Stimulated activated CD8-positive, alpha-beta memory T cell treated with anti-CD3 and anti-CD28 coated beads, Interleukin-7, amount 100 ng/mL, for 24 hours (primary cell): ENCODE data around the gene NCOA7.
"Not testable (repeated sequence)": the region's sequence is repeated elsewhere in the genome, so short reads cannot be mapped to it uniquely, and the experiment has no call there.

Experiments
- DNase-seq: peaks from one replicate; pipeline ENCODE4 v3.0.0-alpha.2; 2020; ENCODE audit warnings: low read depth

The NCOA7 gene

GRCh38 chr6:125754566-125754965 lies 36.2 kb upstream of the NCOA7 start:
- DNase-seq: no peak

- no peak for DNase-seq
These were observed 31.4 kb upstream of the NCOA7 start for GRCh38 chr6:125759184-125759902.

DNA sequence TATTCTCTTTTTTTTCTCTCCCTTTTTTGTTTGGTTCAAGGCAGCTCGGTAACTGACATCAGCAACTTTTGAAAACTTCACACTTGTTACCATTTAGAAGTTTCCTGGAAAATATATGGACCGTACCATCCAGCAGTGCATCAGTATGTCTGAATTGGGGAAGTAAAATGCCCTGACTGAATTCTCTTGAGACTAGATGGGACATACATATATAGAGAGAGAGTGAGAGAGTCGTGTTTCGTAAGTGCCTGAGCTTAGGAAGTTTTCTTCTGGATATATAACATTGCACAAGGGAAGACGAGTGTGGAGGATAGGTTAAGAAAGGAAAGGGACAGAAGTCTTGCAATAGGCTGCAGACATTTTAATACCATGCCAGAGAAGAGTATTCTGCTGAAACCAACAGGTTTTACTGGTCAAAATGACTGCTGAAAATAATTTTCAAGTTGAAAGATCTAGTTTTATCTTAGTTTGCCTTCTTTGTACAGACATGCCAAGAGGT lies 30.8 kb upstream of the NCOA7 start:
- DNase-seq: no peak

- no peak for DNase-seq
These were observed 26.6 kb upstream of the NCOA7 start for GRCh38 chr6:125764121-125764671.

GRCh38 chr6:125765944-125766343 lies 24.8 kb upstream of the NCOA7 start:
- DNase-seq: no peak

GRCh38 chr6:125766641-125767040 lies 24.1 kb upstream of the NCOA7 start:
- DNase-seq: no peak

DNA sequence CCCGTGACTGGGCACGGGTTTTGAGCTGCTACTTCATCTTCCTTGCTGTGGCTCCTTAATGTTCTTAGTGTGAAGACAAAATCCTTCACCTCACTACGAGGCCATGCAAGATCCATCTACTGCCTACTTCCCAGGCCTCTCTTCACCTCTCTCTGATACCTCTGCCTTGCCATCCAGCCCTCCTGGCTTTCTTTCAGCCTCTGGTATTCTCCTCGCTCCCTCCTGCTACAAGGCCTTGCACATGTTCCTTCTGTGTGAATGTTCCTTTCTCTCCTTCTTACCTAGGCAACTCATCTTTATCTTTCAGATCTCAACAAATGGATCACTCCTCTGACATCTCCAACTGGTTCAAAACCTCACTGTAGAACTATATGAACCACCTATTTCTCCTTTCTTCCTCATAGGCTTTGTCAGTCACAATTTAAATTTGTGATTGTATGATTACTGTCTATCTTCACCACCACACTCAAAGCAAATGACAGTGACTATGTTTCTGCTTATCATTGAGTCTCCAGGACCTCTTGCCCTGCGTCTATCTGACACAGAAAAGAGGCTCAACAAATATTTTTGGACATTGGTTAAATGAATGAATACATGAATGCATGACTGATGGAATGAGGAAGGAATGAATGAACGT lies 21.5 kb upstream of the NCOA7 start:
- no peak for DNase-seq

DNA sequence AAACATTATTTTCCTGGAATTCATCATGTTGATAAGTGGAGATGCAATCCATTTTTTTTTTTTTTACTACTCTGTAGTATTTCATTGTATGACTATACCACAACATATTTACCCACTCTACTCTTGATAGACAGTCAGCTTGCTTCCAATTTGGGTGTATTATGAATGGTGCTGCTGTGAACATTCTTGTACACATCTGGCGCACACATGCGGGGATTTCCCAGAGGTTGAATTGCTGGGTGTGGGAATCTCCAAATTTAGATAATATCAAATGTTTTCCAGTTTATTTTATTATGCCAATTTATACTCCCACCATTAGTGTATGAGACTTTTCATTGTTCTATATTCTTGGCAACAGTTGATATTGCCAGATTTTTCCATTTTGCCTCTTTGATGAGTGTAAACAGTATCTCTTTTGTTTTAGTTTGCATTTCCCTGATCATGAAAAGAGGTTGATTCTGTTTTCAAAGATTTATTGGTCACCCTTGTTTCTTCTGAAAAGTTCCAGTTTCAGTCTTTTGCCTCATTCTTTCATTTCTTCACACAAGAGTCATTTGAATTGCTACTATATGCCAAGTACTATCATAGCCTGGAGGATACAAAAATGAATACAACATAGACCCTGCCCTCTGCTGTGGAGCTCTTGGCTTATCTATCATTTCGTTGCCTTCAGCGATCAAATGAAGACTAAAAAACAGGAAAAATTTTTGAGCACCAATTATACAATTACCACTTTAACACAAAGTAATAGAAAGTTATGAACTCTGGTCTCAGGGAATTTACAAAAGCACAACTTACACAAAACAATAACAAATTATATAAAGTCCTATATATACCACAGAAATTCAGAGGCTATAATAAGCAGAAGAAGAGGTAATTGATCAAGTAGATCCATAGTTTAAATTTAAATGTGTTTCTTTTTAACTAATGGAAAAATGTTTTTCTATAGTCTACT lies 17.1 kb upstream of the NCOA7 start:
- no peak for DNase-seq

DNA sequence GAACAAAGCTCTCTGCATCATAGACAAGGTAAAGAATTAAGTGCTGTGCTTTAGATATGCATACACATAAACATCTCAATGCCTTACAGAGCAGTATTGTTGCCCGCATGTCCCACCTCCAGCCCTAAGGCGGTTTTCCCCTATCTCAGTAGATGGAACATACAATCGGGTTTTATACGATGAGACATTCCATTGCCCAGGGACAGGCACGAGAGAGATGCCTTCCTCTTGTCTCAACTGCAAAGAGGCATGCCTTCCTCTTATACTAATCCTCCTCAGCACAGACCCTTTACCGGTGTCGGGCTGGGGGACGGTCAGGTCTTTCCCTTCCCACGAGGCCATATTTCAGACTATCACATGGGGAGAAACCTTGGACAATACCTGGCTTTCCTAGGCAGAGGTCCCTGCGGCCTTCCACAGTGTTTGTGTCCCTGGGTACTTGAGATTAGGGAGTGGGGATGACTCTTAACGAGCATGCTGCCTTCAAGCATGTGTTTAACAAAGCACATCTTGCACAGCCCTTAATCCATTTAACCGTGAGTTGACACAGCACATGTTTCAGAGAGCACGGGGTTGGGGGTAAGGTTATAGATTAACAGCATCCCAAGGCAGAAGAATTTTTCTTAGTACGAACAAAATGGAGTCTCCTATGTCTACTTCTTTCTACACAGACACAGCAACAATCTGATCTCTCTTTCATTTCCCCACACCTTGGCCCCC lies 14.5 kb upstream of the NCOA7 start:
- DNase-seq: not testable (repeated sequence)

GRCh38 chr6:125779924-125780539 lies 10.7 kb upstream of the NCOA7 start:
- DNase-seq: peak; percentile 78

DNA sequence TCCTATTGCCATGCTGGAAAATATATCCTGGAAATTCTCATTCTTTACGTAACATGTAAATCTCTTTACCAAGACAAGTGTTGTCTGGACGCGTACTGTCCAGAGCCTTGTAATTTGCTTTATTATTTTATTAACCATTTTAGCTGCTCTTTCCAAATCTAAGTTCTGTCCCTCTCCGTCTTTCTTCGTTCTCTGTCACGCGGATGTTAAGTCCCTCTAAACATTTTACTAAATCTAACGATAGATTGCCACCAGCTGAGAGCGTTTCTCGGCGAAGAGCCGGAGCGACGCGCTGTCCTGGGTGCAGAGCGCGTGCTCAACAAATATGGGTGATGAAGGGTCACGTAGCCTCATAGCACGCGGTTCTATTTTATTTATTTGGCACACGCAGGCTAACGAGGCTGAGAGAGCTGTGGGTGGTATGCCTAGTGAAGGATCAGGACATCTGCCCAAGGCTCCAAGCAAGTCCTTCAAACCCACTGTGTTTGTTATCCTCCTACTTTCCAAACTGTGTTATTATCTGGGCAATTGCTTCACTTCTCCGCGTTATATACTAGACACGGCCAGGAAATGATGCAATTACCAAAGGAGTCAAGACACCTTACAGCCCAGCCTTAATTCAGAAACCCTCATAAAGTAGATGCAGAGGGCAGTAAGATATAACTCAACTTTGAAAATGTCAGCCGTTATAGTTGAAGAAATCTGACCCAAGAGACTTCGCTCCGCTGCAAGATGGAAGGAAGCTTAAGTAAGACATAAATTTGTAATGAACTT lies 10.0 kb upstream of the NCOA7 start:
- DNase-seq: no peak

GRCh38 chr6:125781314-125781868 lies 9.4 kb upstream of the NCOA7 start:
- DNase-seq: no peak

DNA sequence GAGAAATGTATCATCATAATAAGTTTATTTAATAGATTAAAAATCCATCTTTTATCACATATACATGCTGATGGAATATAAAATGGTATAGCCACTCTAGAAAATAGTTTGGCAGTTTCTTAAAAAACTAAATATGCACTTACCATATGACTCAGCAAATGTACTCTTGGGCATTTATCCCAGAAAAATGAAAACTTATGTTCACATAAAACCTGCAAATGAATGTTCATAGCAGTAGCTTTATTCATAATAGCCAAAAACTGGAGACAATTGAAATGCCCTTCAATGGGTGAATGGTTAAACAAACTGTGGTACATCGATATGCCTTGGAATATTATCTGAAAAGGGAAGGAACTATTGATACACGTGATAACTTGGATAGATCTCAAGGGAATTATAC lies 6.4 kb upstream of the NCOA7 start:
- no peak for DNase-seq

DNA sequence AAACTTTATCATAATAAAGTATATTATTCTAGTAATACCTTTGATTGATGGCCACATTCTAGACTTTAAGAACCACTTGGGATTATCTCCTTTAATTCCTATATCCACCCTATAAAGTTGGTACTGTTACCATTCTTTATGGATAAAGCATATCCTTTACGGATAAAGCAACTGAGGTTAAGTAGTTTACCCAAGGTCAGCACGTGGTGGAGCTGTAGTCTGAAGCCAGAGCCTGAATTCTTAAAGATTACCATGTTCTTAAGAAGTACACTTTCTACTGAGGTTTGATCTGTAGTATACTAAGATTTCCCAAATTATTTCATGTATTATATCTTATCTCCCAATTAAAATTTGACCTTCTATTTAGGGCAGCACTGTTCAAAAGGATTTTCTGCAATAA lies 3.0 kb upstream of the NCOA7 start:
- no peak for DNase-seq

DNA sequence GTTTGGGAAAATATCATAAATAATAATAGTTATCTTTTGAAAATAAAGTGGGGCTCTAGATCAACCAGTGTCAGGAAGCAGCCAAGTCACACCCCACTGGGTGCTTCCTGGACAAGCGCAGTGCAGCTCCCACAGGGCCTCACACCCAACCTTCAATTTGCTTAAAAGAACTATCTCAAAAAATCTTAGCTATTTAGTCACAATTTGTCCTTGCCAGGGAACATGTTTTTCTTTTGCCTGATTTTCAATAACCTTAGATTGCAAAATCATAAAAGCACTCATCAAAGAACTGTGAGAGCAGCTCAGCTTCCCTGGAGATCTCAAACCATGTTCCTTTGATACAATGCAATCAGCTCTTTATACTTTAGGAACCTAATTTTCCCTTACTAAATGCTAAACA lies 1.6 kb upstream of the NCOA7 start:
- DNase-seq: no peak

DNA sequence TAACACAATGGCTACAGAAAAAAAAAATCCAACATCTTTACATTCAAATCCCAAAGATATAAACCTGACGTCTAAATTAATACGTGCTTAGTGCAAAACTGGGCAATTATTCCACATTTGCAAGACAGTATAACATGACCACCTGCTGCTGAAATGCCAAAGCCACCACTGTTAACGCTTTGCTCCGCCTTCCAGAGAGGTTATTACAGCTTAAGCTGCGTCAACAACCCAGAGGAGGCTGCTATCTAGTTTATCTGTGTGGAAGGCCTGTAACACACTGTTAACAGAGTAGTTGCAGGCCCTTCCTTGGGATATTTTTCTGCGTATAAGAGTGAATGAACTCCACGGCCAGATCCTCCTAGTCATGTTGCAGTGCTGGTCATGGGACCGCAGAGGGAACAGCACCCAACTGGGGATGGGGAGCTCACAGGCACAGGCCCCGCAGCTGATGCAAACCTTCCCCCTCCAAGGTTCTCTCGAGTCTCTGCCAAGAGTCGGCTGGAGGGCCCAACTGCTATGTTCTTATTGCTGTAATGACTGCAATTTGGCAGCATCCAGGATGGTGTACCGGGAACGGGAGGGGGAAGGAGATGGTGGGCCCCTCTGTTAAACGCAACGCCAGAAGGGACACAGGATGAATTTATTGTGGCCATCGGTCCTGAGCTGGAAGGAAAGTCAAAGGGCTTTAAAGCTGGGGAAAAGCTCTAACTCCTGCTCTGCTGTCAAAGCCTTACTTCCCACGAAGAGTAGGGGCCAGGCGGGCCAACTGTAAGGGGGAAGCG lies 993 bp upstream of the NCOA7 start:
- DNase-seq: no peak

GRCh38 chr6:125791151-125791819 lies 525 bp downstream of the NCOA7 start:
- no peak for DNase-seq

GRCh38 chr6:125791820-125792165 lies 1.0 kb downstream of the NCOA7 start:
- DNase-seq: no peak

DNA sequence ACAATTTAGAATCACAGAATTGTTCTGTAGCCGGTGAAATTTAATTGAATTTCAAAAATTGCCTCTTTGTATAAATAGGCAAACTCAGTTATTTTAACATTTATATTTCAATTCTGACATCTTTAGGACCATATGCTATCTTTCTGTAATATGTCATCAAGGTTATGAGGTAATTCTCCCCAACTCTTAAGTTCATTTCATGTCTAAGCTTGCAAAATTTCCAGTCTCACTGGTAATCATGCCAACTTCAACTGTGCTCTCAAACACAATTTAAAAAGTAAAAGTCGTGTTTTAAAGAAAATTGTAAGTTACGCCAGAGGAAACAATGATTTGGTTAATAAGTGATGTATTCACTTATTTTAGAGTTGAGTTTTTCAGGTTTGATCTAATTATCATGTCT lies 1.4 kb downstream of the NCOA7 start:
- DNase-seq: no peak
